Astrocyte (in vitro differentiated cells and primary cell): ENCODE results near the gene RBBP8. TPM values are rescaled to one million over a fixed set of nuclear protein-coding genes. Genes with fewer than 3 reads are reported as not detected.

Experiments used
- DNase-seq: peaks from one replicate; pipeline ENCODE4 v3.0.0-alpha.2; 2010; ENCODE audit warnings: low read depth
- FAIRE-seq: peaks from 2 replicates; lab custom pipeline; 2011; peaks lifted over from hg19 to GRCh38; lab: Jason Lieb, UNC
- H2AFZ ChIP-seq: 2 replicates; pipeline ENCODE4 v1.6.0; 2012; ENCODE audit warnings: low read depth, low read length, inconsistent platforms
- H3K27ac ChIP-seq: 2 replicates; pipeline ENCODE4 v1.5.1; 2011; ENCODE audit warnings: low read depth, low read length, inconsistent platforms
- H3K27me3 ChIP-seq: 2 replicates; pipeline ENCODE4 v1.6.0; 2011; ENCODE audit warnings: low read length, inconsistent platforms; ENCODE audit not compliant: insufficient read depth
- H3K36me3 ChIP-seq: 2 replicates; pipeline ENCODE4 v1.5.1; 2011; ENCODE audit warnings: low read length, inconsistent platforms; ENCODE audit not compliant: insufficient read depth
- H3K4me1 ChIP-seq: 2 replicates; pipeline ENCODE4 v1.5.1; 2011; ENCODE audit warnings: low read length, inconsistent platforms; ENCODE audit not compliant: insufficient read depth
- H3K4me2 ChIP-seq: 2 replicates; pipeline ENCODE4 v1.6.0; 2012; ENCODE audit warnings: low read length, inconsistent platforms
- H3K4me3 ChIP-seq: 2 replicates; pipeline ENCODE4 v1.5.1; 2011; ENCODE audit warnings: low read depth, mild to moderate bottlenecking, low read length, inconsistent platforms; ENCODE audit not compliant: insufficient read depth
- H3K79me2 ChIP-seq: 2 replicates; pipeline ENCODE4 v1.6.0; 2012; ENCODE audit warnings: mild to moderate bottlenecking, low read length, inconsistent platforms; ENCODE audit not compliant: insufficient read depth
- H3K9ac ChIP-seq: 2 replicates; pipeline ENCODE4 v1.6.0; 2012; ENCODE audit warnings: mild to moderate bottlenecking, low read length, inconsistent platforms
- H3K9me3 ChIP-seq: 2 replicates; pipeline ENCODE4 v1.5.1; 2012; ENCODE audit warnings: low read depth, mild to moderate bottlenecking, low read length, inconsistent platforms; ENCODE audit not compliant: insufficient read depth
- H4K20me1 ChIP-seq: 2 replicates; pipeline ENCODE4 v1.6.0; 2012; ENCODE audit warnings: low read length, inconsistent platforms; ENCODE audit not compliant: insufficient read depth
- H3K27ac Mint-ChIP-seq: one replicate; pipeline ENCODE4 v1.8.0; 2021; ENCODE audit warnings: mild to moderate bottlenecking, mixed read lengths; ENCODE audit not compliant: unreplicated experiment
- H3K27me3 Mint-ChIP-seq: one replicate; pipeline ENCODE4 v1.8.0; 2021; ENCODE audit warnings: low read depth, mixed read lengths; ENCODE audit not compliant: unreplicated experiment
- H3K36me3 Mint-ChIP-seq: one replicate; pipeline ENCODE4 v1.8.0; 2021; ENCODE audit warnings: low read depth, mixed read lengths; ENCODE audit not compliant: unreplicated experiment
- H3K4me1 Mint-ChIP-seq: one replicate; pipeline ENCODE4 v1.8.0; 2021; ENCODE audit warnings: low read depth, mixed read lengths; ENCODE audit not compliant: unreplicated experiment
- H3K4me3 Mint-ChIP-seq: one replicate; pipeline ENCODE4 v1.8.0; 2021; ENCODE audit warnings: mild to moderate bottlenecking, moderate library complexity, mixed read lengths; ENCODE audit not compliant: unreplicated experiment
- H3K9me3 Mint-ChIP-seq: one replicate; pipeline ENCODE4 v1.8.0; 2021; ENCODE audit warnings: mild to moderate bottlenecking, mixed read lengths; ENCODE audit not compliant: unreplicated experiment
- CTCF ChIP-seq: IDR thresholded peaks from 2 replicates; pipeline ENCODE4 v1.5.1; 2011; ENCODE audit warnings: low read depth, mild to moderate bottlenecking, inconsistent platforms, low read length, moderate library complexity; ENCODE audit not compliant: insufficient read depth
- EZH2 ChIP-seq: IDR thresholded peaks from 2 replicates; pipeline ENCODE4 v1.6.1; 2012; ENCODE audit warnings: mild to moderate bottlenecking, low read length, inconsistent platforms; ENCODE audit not compliant: insufficient read depth
- total RNA-seq: library from RNA; stranded (reverse); gene quantifications from 2 replicates; pipeline ENCODE4 v1.2.1, GENCODE V29; 2021

RBBP8 gene
- total RNA-seq, 1 donor from 2014 or later = 23.4 TPM

DNA sequence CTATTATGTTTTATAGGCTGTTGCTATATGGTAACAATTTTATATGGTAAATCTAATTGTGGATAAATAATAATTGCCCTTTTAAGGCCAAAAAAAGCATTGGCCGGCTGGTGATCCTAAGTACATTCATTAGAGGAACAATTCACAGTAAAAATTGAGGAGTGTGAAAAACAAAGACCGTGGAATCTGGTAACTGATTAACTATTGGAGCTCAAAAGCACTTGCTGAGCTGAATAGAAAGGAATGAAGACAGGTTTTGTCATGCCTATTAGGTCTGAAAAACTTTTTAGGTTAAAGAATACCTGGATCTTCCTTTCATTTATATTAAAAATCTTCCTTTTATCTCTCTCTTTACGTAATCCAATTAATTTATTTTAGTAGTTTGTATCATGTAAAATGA, 18.5 kb upstream of the RBBP8 start:
- no peak overlapping the region for H3K4me3 Mint-ChIP-seq
- no peaks in the 10 kb centered on the region for H3K9me3 Mint-ChIP-seq
- Histone ChIP-seq H3K27ac (no peak overlapping the region), H2AFZ (no peak overlapping the region), H3K4me1 (no peaks in the 10 kb centered on the region), H3K9me3 (no peaks in the 10 kb centered on the region), H3K4me3 (no peak overlapping the region), H3K9ac (no peak overlapping the region), H3K36me3 (no peaks in the 10 kb centered on the region), H4K20me1 (no peaks in the 10 kb centered on the region), H3K4me2 (no peak overlapping the region), H3K27me3 (no peaks in the 10 kb centered on the region), H3K79me2 (no peaks in the 10 kb centered on the region)
- H3K27ac Mint-ChIP-seq = peak overlapping the region; percentile 58
- FAIRE-seq = no peak
- no peak for DNase-seq
- no peak for TF ChIP-seq EZH2
- no peak for TF ChIP-seq CTCF
- peaks cover 26% of the 10 kb centered on the region for H3K4me1 Mint-ChIP-seq
- H3K36me3 Mint-ChIP-seq = no peaks in the 10 kb centered on the region
- no peaks in the 10 kb centered on the region for H3K27me3 Mint-ChIP-seq

- no peak overlapping the region for H3K4me3 Mint-ChIP-seq
- Histone ChIP-seq H3K36me3 (no peaks in the 10 kb centered on the region), H3K9ac (no peak overlapping the region), H3K4me3 (no peak overlapping the region), H3K4me1 (no peaks in the 10 kb centered on the region), H3K4me2 (no peak overlapping the region), H4K20me1 (no peaks in the 10 kb centered on the region), H3K79me2 (no peaks in the 10 kb centered on the region), H2AFZ (no peak overlapping the region), H3K27ac (no peak overlapping the region), H3K27me3 (no peaks in the 10 kb centered on the region), H3K9me3 (no peaks in the 10 kb centered on the region)
- H3K9me3 Mint-ChIP-seq = no peaks in the 10 kb centered on the region
- H3K27ac Mint-ChIP-seq = no peak overlapping the region
- H3K27me3 Mint-ChIP-seq = no peaks in the 10 kb centered on the region
- no peaks in the 10 kb centered on the region for H3K36me3 Mint-ChIP-seq
- FAIRE-seq = no peak
- no peak for TF ChIP-seq CTCF
- no peak for TF ChIP-seq EZH2
- H3K4me1 Mint-ChIP-seq = peaks cover 26% of the 10 kb centered on the region
- no peak for DNase-seq
These were observed 17.8 kb upstream of the RBBP8 start for GRCh38 chr18:22915337-22915736.

DNA sequence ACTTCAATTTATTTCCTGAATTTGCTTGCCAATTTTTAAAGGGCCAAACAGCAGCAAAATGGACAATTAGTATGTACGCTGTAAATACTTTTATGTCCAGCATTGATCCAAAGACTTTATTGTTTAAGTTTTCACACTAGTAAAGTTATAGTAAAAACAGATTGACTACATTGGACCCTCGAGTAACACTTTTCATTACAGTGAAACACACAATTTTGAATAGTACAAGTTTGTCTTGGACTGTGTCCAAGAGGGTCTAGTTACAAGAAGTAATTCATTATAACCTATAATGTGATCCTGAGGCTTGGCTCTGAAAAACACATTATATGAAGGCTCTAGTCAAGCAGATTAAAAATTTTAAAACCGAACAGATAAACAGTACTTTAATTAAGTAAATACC, 11.4 kb upstream of the RBBP8 start:
- no peak overlapping the region for H3K4me2 ChIP-seq
- no peak overlapping the region for H3K27ac ChIP-seq
- DNase-seq (no peak), FAIRE-seq (no peak)
- Mint-ChIP-seq H3K27me3 (no peaks in the 10 kb centered on the region), H3K4me3 (no peak overlapping the region), H3K27ac (no peak overlapping the region), H3K4me1 (no peaks in the 10 kb centered on the region), H3K9me3 (no peaks in the 10 kb centered on the region), H3K36me3 (no peaks in the 10 kb centered on the region)
- TF ChIP-seq EZH2 (no peak), CTCF (no peak)
- no peaks in the 10 kb centered on the region for H3K9me3 ChIP-seq
- H3K79me2 ChIP-seq = no peaks in the 10 kb centered on the region
- no peak overlapping the region for H3K4me3 ChIP-seq
- no peaks in the 10 kb centered on the region for H3K27me3 ChIP-seq
- H3K9ac ChIP-seq = no peak overlapping the region
- H4K20me1 ChIP-seq = no peaks in the 10 kb centered on the region
- no peak overlapping the region for H2AFZ ChIP-seq
- no peaks in the 10 kb centered on the region for H3K4me1 ChIP-seq
- no peaks in the 10 kb centered on the region for H3K36me3 ChIP-seq
